GM23338 (cell line): ENCODE results near the gene DOK7. TPM values are rescaled to one million over a fixed set of nuclear protein-coding genes. Genes with fewer than 3 reads are reported as not detected.

ENCODE experiments used
- ATAC-seq: fragments of 200-7000 bp; cut with Tn5 transposase; 3 replicates; pipeline ENCODE4 v1.9.1; 2020
- DNase-seq: peaks from one replicate; pipeline ENCODE4 v3.0.0-alpha.2; 2015; ENCODE audit warnings: low spot score
- H2AFZ ChIP-seq: fragments of 200-600 bp; sonication (generic); 2 replicates; pipeline ENCODE4 v1.8.0; 2016; ENCODE audit warnings: antibody characterized with exemption, mild to moderate bottlenecking, moderate library complexity
- H3F3A ChIP-seq: fragments of 200-600 bp; sonication (generic); replicated peaks from 2 replicates; pipeline ENCODE4 v1.8.0; 2017; ENCODE audit warnings: antibody characterized with exemption, mixed run types, low read depth
- H3K27ac ChIP-seq: fragments of 200-600 bp; sonication (generic); 2 replicates; pipeline ENCODE4 v1.6.1; 2016; ENCODE audit warnings: low read depth
- H3K27me3 ChIP-seq: fragments of 200-600 bp; sonication (generic); 2 replicates; pipeline ENCODE4 v1.8.0; 2016; ENCODE audit warnings: mild to moderate bottlenecking, mixed run types, moderate library complexity; ENCODE audit not compliant: insufficient read depth
- H3K36me3 ChIP-seq: fragments of 200-600 bp; sonication (generic); 2 replicates; pipeline ENCODE4 v1.8.0; 2016; ENCODE audit warnings: mild to moderate bottlenecking; ENCODE audit not compliant: insufficient read depth
- H3K4me1 ChIP-seq: fragments of 200-600 bp; sonication (generic); 2 replicates; pipeline ENCODE4 v1.8.0; 2016; ENCODE audit warnings: mild to moderate bottlenecking, moderate library complexity; ENCODE audit not compliant: insufficient read depth
- H3K4me2 ChIP-seq: fragments of 200-600 bp; sonication (generic); 2 replicates; pipeline ENCODE4 v1.7.1; 2017; ENCODE audit warnings: mixed run types
- H3K4me3 ChIP-seq: fragments of 200-600 bp; sonication (generic); 2 replicates; pipeline ENCODE4 v1.6.1; 2016; ENCODE audit warnings: mixed run types
- H3K79me2 ChIP-seq: fragments of 200-600 bp; sonication (generic); replicated peaks from 2 replicates; pipeline ENCODE4 v1.8.0; 2017; ENCODE audit warnings: mild to moderate bottlenecking; ENCODE audit not compliant: insufficient read depth
- H3K9me2 ChIP-seq: fragments of 200-600 bp; sonication (generic); 2 replicates; pipeline ENCODE4 v1.8.0; 2017; ENCODE audit not compliant: insufficient read depth
- H4K20me1 ChIP-seq: fragments of 200-600 bp; sonication (generic); replicated peaks from 2 replicates; pipeline ENCODE4 v1.8.0; 2017; ENCODE audit warnings: mild to moderate bottlenecking; ENCODE audit not compliant: insufficient read depth
- H3K27ac Mint-ChIP-seq: 2 replicates; pipeline ENCODE4 v1.8.0; 2020; ENCODE audit warnings: inconsistent platforms, mild to moderate bottlenecking, moderate library complexity, mixed read lengths
- H3K27me3 Mint-ChIP-seq: 3 replicates; pipeline ENCODE4 v1.8.0; 2022; ENCODE audit warnings: low read depth, mild to moderate bottlenecking, moderate library complexity, mixed read lengths, inconsistent platforms; ENCODE audit not compliant: insufficient read depth, poor library complexity
- H3K36me3 Mint-ChIP-seq: 3 replicates; pipeline ENCODE4 v1.8.0; 2021; ENCODE audit warnings: low read depth, mild to moderate bottlenecking, inconsistent platforms, moderate library complexity, mixed read lengths
- H3K4me1 Mint-ChIP-seq: 3 replicates; pipeline ENCODE4 v1.8.0; 2020; ENCODE audit warnings: mild to moderate bottlenecking, inconsistent platforms, mixed read lengths
- H3K4me3 Mint-ChIP-seq: 3 replicates; pipeline ENCODE4 v1.8.0; 2021; ENCODE audit warnings: moderate library complexity, mild to moderate bottlenecking, inconsistent platforms, mixed read lengths
- H3K9me3 Mint-ChIP-seq: 3 replicates; pipeline ENCODE4 v1.8.0; 2020; ENCODE audit warnings: moderate library complexity, mild to moderate bottlenecking, inconsistent platforms, mixed read lengths
- CREB1 ChIP-seq: fragments of 250-450 bp; sonication (Bioruptor Pico); IDR thresholded peaks from 2 replicates; pipeline ENCODE4 v1.5.0; 2020; ENCODE audit warnings: low read depth, mild to moderate bottlenecking, moderate library complexity
- CTCF ChIP-seq, 2 experiments: fragments of 200-600 bp in 1 of 2; sonication (generic) in 1 of 2; conservative IDR thresholded peaks; 2 replicates each; pipeline versions ENCODE4 v1.5.1 to v1.6.1; 2016 to 2017; ENCODE audit warnings: antibody characterized with exemption in 2 of 2, low read depth in 2 of 2, mild to moderate bottlenecking in 2 of 2, moderate library complexity in 1 of 2
- ETS1 ChIP-seq: IDR thresholded peaks from 2 replicates; pipeline ENCODE4 v1.6.1; 2016; ENCODE audit warnings: antibody characterized with exemption
- EZH2 ChIP-seq: fragments of 200-600 bp; sonication (generic); IDR thresholded peaks from one replicate; pipeline ENCODE4 v1.8.0; 2017; ENCODE audit warnings: antibody characterized with exemption, mild to moderate bottlenecking, low read depth; ENCODE audit not compliant: unreplicated experiment
- EZH2phosphoT487 ChIP-seq: fragments of 200-600 bp; sonication (generic); IDR thresholded peaks from one replicate; pipeline ENCODE4 v1.8.1; 2018; ENCODE audit warnings: antibody characterized with exemption; ENCODE audit not compliant: unreplicated experiment
- NANOG ChIP-seq: IDR thresholded peaks from 2 replicates; pipeline ENCODE4 v1.6.1; 2016; ENCODE audit warnings: antibody characterized with exemption, borderline replicate concordance
- POLR2AphosphoS5 ChIP-seq: IDR thresholded peaks from 2 replicates; pipeline ENCODE4 v1.6.1; 2016; ENCODE audit warnings: antibody characterized with exemption, low read depth
- STAT1 ChIP-seq: IDR thresholded peaks from one replicate; pipeline ENCODE4 v1.6.1; 2016; ENCODE audit warnings: antibody characterized with exemption; ENCODE audit not compliant: unreplicated experiment
- ZNF114 ChIP-seq: fragments of 250-450 bp; sonication (Bioruptor Pico); IDR thresholded peaks from 2 replicates; pipeline ENCODE4 v1.5.0; 2020; ENCODE audit warnings: mild to moderate bottlenecking, moderate library complexity
- ZNF331 ChIP-seq: fragments of 250-450 bp; sonication (Bioruptor Pico); IDR thresholded peaks from 2 replicates; pipeline ENCODE4 v1.5.0; 2020; ENCODE audit warnings: low read depth, mild to moderate bottlenecking, moderate library complexity
- polyA plus RNA-seq: library from polyadenylated mRNA; unstranded; fragments of >200 nt; fragmentation: Nextera tagmentation; extraction: Ambion mirVana; gene quantifications from 2 replicates; pipeline ENCODE4 v1.2.1, GENCODE V29; 2016
- total RNA-seq: library from RNA; depleted of rRNA; stranded (reverse); fragments of >200 nt; shearing (Covaris generic); gene quantifications from 2 replicates; pipeline ENCODE4 v1.2.3, GENCODE V29; 2014
- TF ChIP-seq, protein P1 (sequence below): fragments of 250-450 bp; sonication (Bioruptor Pico); IDR thresholded peaks from 2 replicates; pipeline ENCODE4 v1.5.0; 2020; ENCODE audit warnings: mild to moderate bottlenecking, moderate library complexity

Gene DOK7
- total and polyA plus RNA-seq, 2 experiments from 2014 or later: 0.34 to 0.52 TPM

DNA sequence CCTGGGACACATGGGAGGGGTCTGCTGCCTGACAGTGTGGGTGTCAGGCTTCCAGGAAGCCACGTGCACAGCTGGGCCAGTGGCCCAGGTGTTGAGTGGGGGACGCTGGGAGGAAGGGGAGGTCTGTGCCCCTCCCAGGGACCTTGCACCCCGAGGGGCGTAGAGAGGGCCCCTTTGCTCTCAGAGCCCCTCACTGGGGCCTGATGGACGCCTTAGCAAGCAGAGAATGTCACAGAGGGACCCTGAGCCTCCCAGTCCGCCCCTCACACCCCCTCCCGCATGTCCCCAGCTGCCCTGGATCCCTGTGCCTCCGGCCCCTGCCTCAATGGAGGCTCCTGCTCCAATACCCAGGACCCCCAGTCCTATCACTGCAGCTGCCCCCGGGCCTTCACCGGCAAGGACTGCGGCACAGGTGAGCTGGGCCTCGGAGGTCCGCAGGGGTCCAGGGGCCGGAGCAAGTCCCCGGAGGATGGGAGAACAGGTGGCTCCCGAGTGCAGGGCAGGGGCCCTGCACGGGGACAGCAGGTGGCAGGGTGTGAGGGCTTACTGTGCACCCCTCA, 19.3 kb upstream of the DOK7 start (continued):
- TF ChIP-seq, protein P1, sequence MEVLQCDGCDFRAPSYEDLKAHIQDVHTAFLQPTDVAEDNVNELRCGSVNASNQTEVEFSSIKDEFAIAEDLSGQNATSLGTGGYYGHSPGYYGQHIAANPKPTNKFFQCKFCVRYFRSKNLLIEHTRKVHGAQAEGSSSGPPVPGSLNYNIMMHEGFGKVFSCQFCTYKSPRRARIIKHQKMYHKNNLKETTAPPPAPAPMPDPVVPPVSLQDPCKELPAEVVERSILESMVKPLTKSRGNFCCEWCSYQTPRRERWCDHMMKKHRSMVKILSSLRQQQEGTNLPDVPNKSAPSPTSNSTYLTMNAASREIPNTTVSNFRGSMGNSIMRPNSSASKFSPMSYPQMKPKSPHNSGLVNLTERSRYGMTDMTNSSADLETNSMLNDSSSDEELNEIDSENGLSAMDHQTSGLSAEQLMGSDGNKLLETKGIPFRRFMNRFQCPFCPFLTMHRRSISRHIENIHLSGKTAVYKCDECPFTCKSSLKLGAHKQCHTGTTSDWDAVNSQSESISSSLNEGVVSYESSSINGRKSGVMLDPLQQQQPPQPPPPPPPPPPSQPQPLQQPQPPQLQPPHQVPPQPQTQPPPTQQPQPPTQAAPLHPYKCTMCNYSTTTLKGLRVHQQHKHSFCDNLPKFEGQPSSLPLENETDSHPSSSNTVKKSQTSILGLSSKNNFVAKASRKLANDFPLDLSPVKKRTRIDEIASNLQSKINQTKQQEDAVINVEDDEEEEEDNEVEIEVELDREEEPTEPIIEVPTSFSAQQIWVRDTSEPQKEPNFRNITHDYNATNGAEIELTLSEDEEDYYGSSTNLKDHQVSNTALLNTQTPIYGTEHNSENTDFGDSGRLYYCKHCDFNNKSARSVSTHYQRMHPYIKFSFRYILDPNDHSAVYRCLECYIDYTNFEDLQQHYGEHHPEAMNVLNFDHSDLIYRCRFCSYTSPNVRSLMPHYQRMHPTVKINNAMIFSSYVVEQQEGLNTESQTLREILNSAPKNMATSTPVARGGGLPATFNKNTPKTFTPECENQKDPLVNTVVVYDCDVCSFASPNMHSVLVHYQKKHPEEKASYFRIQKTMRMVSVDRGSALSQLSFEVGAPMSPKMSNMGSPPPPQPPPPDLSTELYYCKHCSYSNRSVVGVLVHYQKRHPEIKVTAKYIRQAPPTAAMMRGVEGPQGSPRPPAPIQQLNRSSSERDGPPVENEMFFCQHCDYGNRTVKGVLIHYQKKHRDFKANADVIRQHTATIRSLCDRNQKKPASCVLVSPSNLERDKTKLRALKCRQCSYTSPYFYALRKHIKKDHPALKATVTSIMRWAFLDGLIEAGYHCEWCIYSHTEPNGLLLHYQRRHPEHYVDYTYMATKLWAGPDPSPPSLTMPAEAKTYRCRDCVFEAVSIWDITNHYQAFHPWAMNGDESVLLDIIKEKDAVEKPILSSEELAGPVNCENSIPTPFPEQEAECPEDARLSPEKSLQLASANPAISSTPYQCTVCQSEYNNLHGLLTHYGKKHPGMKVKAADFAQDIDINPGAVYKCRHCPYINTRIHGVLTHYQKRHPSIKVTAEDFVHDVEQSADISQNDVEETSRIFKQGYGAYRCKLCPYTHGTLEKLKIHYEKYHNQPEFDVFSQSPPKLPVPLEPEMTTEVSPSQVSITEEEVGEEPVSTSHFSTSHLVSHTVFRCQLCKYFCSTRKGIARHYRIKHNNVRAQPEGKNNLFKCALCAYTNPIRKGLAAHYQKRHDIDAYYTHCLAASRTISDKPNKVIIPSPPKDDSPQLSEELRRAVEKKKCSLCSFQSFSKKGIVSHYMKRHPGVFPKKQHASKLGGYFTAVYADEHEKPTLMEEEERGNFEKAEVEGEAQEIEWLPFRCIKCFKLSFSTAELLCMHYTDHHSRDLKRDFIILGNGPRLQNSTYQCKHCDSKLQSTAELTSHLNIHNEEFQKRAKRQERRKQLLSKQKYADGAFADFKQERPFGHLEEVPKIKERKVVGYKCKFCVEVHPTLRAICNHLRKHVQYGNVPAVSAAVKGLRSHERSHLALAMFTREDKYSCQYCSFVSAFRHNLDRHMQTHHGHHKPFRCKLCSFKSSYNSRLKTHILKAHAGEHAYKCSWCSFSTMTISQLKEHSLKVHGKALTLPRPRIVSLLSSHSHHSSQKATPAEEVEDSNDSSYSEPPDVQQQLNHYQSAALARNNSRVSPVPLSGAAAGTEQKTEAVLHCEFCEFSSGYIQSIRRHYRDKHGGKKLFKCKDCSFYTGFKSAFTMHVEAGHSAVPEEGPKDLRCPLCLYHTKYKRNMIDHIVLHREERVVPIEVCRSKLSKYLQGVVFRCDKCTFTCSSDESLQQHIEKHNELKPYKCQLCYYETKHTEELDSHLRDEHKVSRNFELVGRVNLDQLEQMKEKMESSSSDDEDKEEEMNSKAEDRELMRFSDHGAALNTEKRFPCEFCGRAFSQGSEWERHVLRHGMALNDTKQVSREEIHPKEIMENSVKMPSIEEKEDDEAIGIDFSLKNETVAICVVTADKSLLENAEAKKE: no peak
- TF ChIP-seq ZNF331: no peak
- TF ChIP-seq EZH2: no peak
- TF ChIP-seq ETS1: no peak

GRCh38 chr4:3444351-3445110, 18.6 kb upstream of the DOK7 start:
- Histone ChIP-seq H4K20me1 (no peaks in the 10 kb centered on the region), H3F3A (no peaks in the 10 kb centered on the region), H3K79me2 (no peaks in the 10 kb centered on the region), H3K27me3 (no peaks in the 10 kb centered on the region), H3K4me1 (no peaks in the 10 kb centered on the region), H3K4me3 (no peak overlapping the region), H2AFZ (no peak overlapping the region), H3K27ac (no peak overlapping the region), H3K36me3 (no peaks in the 10 kb centered on the region), H3K4me2 (no peak overlapping the region), H3K9me2 (no peaks in the 10 kb centered on the region)
- Mint-ChIP-seq H3K4me1 (no peaks in the 10 kb centered on the region), H3K27me3 (peaks cover 4% of the 10 kb centered on the region), H3K36me3 (no peaks in the 10 kb centered on the region), H3K4me3 (no peak overlapping the region), H3K27ac (no peak overlapping the region), H3K9me3 (no peaks in the 10 kb centered on the region)
- DNase-seq (no peak), ATAC-seq (no peak)
- TF ChIP-seq CREB1 (no peak), POLR2AphosphoS5 (no peak), ETS1 (no peak), STAT1 (no peak), ZNF331 (no peak), ZNF114 (CRISPR knock-in tag) (no peak), EZH2 (no peak), NANOG (no peak), CTCF (conservative IDR thresholded peaks at IDR 0.05; ENCODE audit: low read depth in 2 of 2) (no peak), EZH2phosphoT487 (no peak)
